ENCODE data around the gene SLC12A1.

SLC12A1 gene

GRCh38 chr15:48332642-48333034 lies 126.5 kb downstream of the SLC12A1 start:
- Histone ChIP-seq H3K4me3 (ENCODE audit: low read length) (peak overlapping the region; percentile 92), H3K9me3 (ENCODE audit: insufficient read depth, low read depth, low read length) (no peaks in the 10 kb centered on the region), H3K27ac (ENCODE audit: low read length) (no peak overlapping the region), H3K36me3 (ENCODE audit: insufficient read depth, low read depth, low read length) (peaks cover 39% of the 10 kb centered on the region), H3K4me1 (ENCODE audit: insufficient read depth, low read length) (peaks cover 15% of the 10 kb centered on the region; the same call in 1 of the 2 replicates), H3K9ac (ENCODE audit: low read depth, low read length) (peak overlapping the region; percentile 93), H3K27me3 (ENCODE audit: insufficient read depth, low read length) (no peaks in the 10 kb centered on the region)

- Histone ChIP-seq H3K9ac (ENCODE audit: low read depth, low read length) (peak overlapping the region; percentile 93), H3K36me3 (ENCODE audit: insufficient read depth, low read depth, low read length) (peaks cover 48% of the 10 kb centered on the region), H3K9me3 (ENCODE audit: insufficient read depth, low read depth, low read length) (no peaks in the 10 kb centered on the region), H3K4me1 (ENCODE audit: insufficient read depth, low read length) (peaks cover 15% of the 10 kb centered on the region; the same call in 1 of the 2 replicates), H3K4me3 (ENCODE audit: low read length) (peak overlapping the region; percentile 92), H3K27me3 (ENCODE audit: insufficient read depth, low read length) (no peaks in the 10 kb centered on the region), H3K27ac (ENCODE audit: low read length) (no peak overlapping the region)
Measured at GRCh38 chr15:48333540-48333939, 127.4 kb downstream of the SLC12A1 start.

- Histone ChIP-seq H3K36me3 (ENCODE audit: insufficient read depth, low read depth, low read length) (peaks cover 53% of the 10 kb centered on the region), H3K9ac (ENCODE audit: low read depth, low read length) (peak overlapping the region; percentile 93; the same call in 1 of the 2 replicates), H3K27me3 (ENCODE audit: insufficient read depth, low read length) (no peaks in the 10 kb centered on the region), H3K4me1 (ENCODE audit: insufficient read depth, low read length) (peaks cover 15% of the 10 kb centered on the region; the same call in 1 of the 2 replicates), H3K9me3 (ENCODE audit: insufficient read depth, low read depth, low read length) (no peaks in the 10 kb centered on the region), H3K27ac (ENCODE audit: low read length) (no peak overlapping the region), H3K4me3 (ENCODE audit: low read length) (peak overlapping the region; percentile 92)
Measured at GRCh38 chr15:48334260-48334659, 128.2 kb downstream of the SLC12A1 start.

GRCh38 chr15:48336940-48337339 lies 130.8 kb downstream of the SLC12A1 start:
- Histone ChIP-seq H3K4me1 (ENCODE audit: insufficient read depth, low read length) (peaks cover 10% of the 10 kb centered on the region; the same call in 1 of the 2 replicates), H3K9ac (ENCODE audit: low read depth, low read length) (no peak overlapping the region), H3K4me3 (ENCODE audit: low read length) (no peak overlapping the region), H3K36me3 (ENCODE audit: insufficient read depth, low read depth, low read length) (peaks cover 79% of the 10 kb centered on the region), H3K9me3 (ENCODE audit: insufficient read depth, low read depth, low read length) (no peaks in the 10 kb centered on the region), H3K27me3 (ENCODE audit: insufficient read depth, low read length) (no peaks in the 10 kb centered on the region), H3K27ac (ENCODE audit: low read length) (no peak overlapping the region)

GRCh38 chr15:48337607-48338006 lies 131.5 kb downstream of the SLC12A1 start:
- H3K4me1 ChIP-seq (ENCODE audit: insufficient read depth, low read length), result peaks cover 10% of the 10 kb centered on the region; the same call in 1 of the 2 replicates
- peaks cover 86% of the 10 kb centered on the region for H3K36me3 ChIP-seq (ENCODE audit: insufficient read depth, low read depth, low read length)
- H3K9ac ChIP-seq (ENCODE audit: low read depth, low read length), result no peak overlapping the region
- no peaks in the 10 kb centered on the region for H3K9me3 ChIP-seq (ENCODE audit: insufficient read depth, low read depth, low read length)
- H3K27ac ChIP-seq (ENCODE audit: low read length), result no peak overlapping the region
- H3K4me3 ChIP-seq (ENCODE audit: low read length), result no peak overlapping the region
- H3K27me3 ChIP-seq (ENCODE audit: insufficient read depth, low read length), result no peaks in the 10 kb centered on the region

- Histone ChIP-seq H3K9ac (ENCODE audit: low read depth, low read length) (no peak overlapping the region), H3K27ac (ENCODE audit: low read length) (no peak overlapping the region), H3K4me1 (ENCODE audit: insufficient read depth, low read length) (no peaks in the 10 kb centered on the region), H3K4me3 (ENCODE audit: low read length) (no peak overlapping the region), H3K36me3 (ENCODE audit: insufficient read depth, low read depth, low read length) (peaks cover 84% of the 10 kb centered on the region), H3K9me3 (ENCODE audit: insufficient read depth, low read depth, low read length) (no peaks in the 10 kb centered on the region), H3K27me3 (ENCODE audit: insufficient read depth, low read length) (no peaks in the 10 kb centered on the region)
Measured at GRCh38 chr15:48340111-48340510, 134.0 kb downstream of the SLC12A1 start.

GRCh38 chr15:48343865-48344264 lies 137.8 kb downstream of the SLC12A1 start:
- Histone ChIP-seq H3K4me3 (ENCODE audit: low read length) (no peak overlapping the region), H3K9ac (ENCODE audit: low read depth, low read length) (no peak overlapping the region), H3K27ac (ENCODE audit: low read length) (no peak overlapping the region), H3K4me1 (ENCODE audit: insufficient read depth, low read length) (peaks cover 7% of the 10 kb centered on the region; the same call in 1 of the 2 replicates), H3K27me3 (ENCODE audit: insufficient read depth, low read length) (no peaks in the 10 kb centered on the region), H3K9me3 (ENCODE audit: insufficient read depth, low read depth, low read length) (no peaks in the 10 kb centered on the region), H3K36me3 (ENCODE audit: insufficient read depth, low read depth, low read length) (peaks cover 48% of the 10 kb centered on the region)

- no peaks in the 10 kb centered on the region for H3K9me3 ChIP-seq (ENCODE audit: insufficient read depth, low read depth, low read length)
- H3K27me3 ChIP-seq (ENCODE audit: insufficient read depth, low read length), result no peaks in the 10 kb centered on the region
- H3K9ac ChIP-seq (ENCODE audit: low read depth, low read length), result no peak overlapping the region
- H3K4me1 ChIP-seq (ENCODE audit: insufficient read depth, low read length), result peaks cover 7% of the 10 kb centered on the region; the same call in 1 of the 2 replicates
- no peak overlapping the region for H3K27ac ChIP-seq (ENCODE audit: low read length)
- peaks cover 34% of the 10 kb centered on the region for H3K36me3 ChIP-seq (ENCODE audit: insufficient read depth, low read depth, low read length)
- no peak overlapping the region for H3K4me3 ChIP-seq (ENCODE audit: low read length)
Measured at GRCh38 chr15:48345516-48345915, 139.4 kb downstream of the SLC12A1 start.

- no peak overlapping the region for H3K4me3 ChIP-seq (ENCODE audit: low read length)
- H3K4me1 ChIP-seq (ENCODE audit: insufficient read depth, low read length), result peaks cover 7% of the 10 kb centered on the region; the same call in 1 of the 2 replicates
- H3K9me3 ChIP-seq (ENCODE audit: insufficient read depth, low read depth, low read length), result no peaks in the 10 kb centered on the region
- H3K27me3 ChIP-seq (ENCODE audit: insufficient read depth, low read length), result no peaks in the 10 kb centered on the region
- H3K9ac ChIP-seq (ENCODE audit: low read depth, low read length), result no peak overlapping the region
- no peak overlapping the region for H3K27ac ChIP-seq (ENCODE audit: low read length)
- no peaks in the 10 kb centered on the region for H3K36me3 ChIP-seq (ENCODE audit: insufficient read depth, low read depth, low read length)
Measured at GRCh38 chr15:48352474-48353072, 146.5 kb downstream of the SLC12A1 start.

Measured in iPS-20b (cell line).